Stomach (tissue), 4 donors: ENCODE results near the gene SYTL1.

Experiments
- EP300 ChIP-seq: sonication (generic); formaldehyde crosslinking; IDR thresholded peaks from one replicate; pipeline ENCODE4 v1.6.1; 2017; ENCODE audit warnings: antibody characterized with exemption
- POLR2A ChIP-seq, 4 donors: fragments of 450-650 bp; IDR thresholded peaks; one replicate each; pipeline ENCODE4 v1.6.1; 2016; ENCODE audit warnings: antibody characterized with exemption in 4 of 4, control low read depth in 2 of 4, mild to moderate bottlenecking in 1 of 4, moderate library complexity in 1 of 4
- POLR2AphosphoS5 ChIP-seq, 3 donors: sonication (generic); formaldehyde crosslinking; IDR thresholded peaks; one replicate each; pipeline ENCODE4 v1.6.1; 2016; ENCODE audit warnings: antibody characterized with exemption in 3 of 3
- TF ChIP-seq, protein P1 (sequence below), 7 experiments: fragments of 450-650 bp in 4 of 7; fragments of 200-600 bp in 3 of 7; sonication (generic) in 3 of 7; IDR thresholded peaks; one replicate each; pipeline ENCODE4 v1.5.1; 2016 to 2019; ENCODE audit warnings: antibody characterized with exemption in 7 of 7, control low read depth in 2 of 7, mild to moderate bottlenecking in 1 of 7

DNA sequence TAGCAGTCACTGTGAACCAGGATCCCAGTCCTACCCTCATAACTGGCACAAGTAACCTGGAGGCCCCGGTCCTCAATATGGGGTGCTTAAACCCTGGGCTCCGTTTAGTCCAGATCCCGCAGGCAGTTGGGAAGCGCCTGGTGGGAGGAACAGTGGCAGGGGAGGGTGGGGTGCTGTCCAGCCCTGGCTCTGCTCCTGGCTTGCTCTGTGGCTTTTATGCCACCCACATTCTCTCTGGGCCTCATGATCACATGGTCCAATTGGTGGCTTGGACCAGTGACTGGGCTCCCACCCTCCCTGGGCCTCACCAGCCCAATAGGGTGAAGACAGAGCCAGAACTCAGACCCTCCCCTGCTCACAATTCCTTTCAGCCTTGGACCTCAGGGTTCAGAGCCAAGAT, 38.4 kb downstream of the SYTL1 start:
- TF ChIP-seq, protein P1, sequence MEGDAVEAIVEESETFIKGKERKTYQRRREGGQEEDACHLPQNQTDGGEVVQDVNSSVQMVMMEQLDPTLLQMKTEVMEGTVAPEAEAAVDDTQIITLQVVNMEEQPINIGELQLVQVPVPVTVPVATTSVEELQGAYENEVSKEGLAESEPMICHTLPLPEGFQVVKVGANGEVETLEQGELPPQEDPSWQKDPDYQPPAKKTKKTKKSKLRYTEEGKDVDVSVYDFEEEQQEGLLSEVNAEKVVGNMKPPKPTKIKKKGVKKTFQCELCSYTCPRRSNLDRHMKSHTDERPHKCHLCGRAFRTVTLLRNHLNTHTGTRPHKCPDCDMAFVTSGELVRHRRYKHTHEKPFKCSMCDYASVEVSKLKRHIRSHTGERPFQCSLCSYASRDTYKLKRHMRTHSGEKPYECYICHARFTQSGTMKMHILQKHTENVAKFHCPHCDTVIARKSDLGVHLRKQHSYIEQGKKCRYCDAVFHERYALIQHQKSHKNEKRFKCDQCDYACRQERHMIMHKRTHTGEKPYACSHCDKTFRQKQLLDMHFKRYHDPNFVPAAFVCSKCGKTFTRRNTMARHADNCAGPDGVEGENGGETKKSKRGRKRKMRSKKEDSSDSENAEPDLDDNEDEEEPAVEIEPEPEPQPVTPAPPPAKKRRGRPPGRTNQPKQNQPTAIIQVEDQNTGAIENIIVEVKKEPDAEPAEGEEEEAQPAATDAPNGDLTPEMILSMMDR (IDR thresholded peaks at IDR 0.05) = no peak
- TF ChIP-seq POLR2AphosphoS5 (IDR thresholded peaks at IDR 0.05) (no peak), POLR2A (IDR thresholded peaks at IDR 0.05) (no peak), EP300 (no peak)
